CD4-positive, alpha-beta T cell treated with Interleukin-2 at 100 ng/mL for 4 hours (primary cell): ENCODE results near the gene CNTF.

Source experiments
- DNase-seq: peaks from one replicate; pipeline ENCODE4 v3.0.0-alpha.2; 2020; ENCODE audit warnings: low spot score

The CNTF gene

DNA sequence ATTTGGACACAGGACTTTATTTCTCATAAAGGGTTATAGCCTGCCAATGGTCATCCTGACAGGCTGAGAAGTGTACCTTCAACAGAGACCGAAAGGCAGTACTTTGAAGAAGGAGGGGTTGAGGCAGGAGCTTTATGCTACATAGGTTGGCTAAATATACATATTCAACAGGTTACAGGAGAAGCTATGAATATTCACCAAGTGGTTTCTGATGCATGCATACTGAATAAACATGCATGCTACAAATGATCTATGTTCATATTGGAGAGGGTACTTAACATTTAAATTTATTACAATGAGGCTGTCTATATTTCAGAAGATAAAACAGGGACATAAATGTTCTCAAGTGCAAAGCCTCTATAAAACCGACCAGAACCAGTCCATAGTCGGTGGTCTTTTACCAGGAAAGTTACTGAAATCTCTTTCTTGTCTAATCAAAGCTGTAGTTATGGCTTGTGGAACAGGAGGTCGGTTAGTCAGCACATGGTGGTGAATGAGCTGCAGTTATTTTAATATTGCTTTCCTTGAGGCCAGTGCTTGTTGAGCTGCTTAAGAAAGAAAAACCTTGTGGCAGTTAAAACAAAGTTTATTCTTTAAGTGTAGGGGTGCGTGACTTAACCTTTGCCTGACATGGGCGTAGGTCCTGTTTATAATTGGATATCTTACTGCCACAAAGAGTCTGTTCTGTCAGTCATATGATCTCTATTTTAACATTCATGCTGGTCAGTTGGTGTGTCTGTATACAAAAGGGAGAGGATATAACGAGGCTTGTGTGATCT is 19.5 kb downstream of the CNTF start:
- DNase-seq: no peak

DNA sequence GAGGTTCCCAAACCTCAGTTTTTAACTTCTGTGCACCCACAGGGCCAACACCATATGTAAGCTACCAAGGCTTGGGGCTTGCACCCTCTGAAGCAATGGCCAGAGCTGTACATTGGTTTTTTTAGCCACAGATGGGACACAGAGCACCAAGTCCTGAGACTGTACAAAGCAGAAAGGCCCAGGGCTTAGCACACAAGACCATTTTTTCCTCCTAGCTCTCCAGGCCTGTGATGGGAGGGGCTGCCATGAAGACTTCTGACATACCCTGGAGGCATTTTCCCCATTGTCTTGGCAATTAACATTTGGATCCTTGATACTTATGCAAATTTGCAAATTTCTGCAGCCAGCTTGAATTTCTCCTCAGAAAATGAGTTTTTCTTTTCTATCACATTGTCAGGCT is 23.4 kb downstream of the CNTF start:
- DNase-seq: no peak

DNA sequence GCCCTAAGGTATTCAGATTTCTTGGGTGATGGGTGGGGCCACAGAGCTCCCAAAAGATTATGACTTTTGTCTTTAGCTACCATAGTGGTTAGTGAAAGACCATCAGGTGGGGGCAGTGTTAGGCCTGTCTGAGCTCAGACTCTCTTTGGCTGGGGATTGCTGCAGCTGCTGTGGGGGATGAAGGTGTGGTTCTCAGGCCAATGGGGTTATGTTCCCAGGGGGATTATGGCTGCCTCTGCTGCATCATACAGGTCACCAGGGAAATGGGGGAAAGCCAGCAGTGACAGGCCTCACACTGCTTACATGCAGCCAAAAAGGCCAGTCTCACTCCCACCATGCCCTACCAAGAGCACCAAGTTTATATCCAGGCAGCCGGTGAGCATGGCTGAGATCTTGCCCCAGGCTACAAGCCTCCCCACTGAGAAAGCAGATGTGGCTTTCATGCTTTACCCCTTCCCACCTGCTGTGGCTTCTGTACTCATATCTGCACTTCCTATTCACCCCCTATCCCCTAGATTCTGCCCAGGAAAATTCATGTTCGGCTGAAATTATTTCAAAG is 24.8 kb downstream of the CNTF start:
- no peak for DNase-seq

DNA sequence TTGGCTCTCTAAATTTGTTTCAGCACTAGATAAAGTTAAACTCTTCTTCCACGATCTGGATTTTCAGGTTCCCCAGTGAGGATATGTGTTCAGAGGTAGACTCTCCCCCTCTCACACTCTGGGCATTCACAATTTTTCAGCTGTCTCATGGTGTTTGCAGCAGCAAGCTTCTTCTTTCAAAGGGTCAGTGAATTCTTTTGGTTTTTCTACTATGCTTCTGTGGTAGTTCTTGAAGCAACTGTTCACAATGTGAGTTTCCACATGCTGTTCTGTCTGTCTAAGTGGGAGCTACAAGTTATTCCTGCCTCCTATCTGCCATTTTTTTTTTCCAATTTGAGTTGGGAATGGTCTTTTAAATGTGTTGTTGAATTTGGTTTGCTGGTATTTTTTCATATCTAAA is 25.4 kb downstream of the CNTF start:
- DNase-seq: no peak

DNA sequence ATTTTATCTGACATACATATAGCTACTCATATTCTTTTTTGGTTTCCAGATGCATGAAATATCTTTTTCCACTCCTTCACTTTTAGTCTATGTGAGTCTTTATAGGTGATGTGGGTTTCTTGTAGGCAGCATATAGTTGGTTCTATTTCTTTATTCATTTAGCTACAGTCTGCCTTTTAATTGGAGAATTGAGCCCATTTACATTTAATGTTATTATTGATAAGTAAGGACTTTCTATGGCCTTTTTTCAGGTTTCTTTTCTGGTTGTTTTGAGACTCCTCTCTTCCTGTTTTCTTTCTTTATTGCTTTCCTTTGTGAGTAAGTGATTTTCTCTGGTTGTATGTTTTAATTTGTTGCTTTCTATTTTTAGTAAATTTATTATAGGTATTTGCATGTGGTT is 27.2 kb downstream of the CNTF start:
- DNase-seq: no peak

DNA sequence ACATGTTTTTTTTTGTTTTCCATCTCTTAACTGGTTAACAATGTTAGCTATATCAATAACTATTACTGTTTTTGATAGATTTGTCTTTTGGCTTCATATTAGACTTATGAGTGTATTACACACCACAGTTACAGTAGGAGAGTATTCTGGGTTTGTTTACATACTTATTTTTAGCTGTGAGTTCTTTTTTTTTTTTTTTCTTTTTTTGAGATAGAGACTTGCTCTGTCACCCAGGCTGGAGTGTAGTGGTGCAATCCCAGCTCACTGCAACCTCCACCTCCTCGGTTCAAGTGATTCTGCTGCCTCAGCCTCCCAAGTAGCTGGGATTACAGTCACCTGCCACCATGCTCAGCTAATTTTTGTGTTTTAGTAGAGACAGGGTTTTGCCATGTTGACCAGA is 28.0 kb downstream of the CNTF start:
- DNase-seq: no peak

DNA sequence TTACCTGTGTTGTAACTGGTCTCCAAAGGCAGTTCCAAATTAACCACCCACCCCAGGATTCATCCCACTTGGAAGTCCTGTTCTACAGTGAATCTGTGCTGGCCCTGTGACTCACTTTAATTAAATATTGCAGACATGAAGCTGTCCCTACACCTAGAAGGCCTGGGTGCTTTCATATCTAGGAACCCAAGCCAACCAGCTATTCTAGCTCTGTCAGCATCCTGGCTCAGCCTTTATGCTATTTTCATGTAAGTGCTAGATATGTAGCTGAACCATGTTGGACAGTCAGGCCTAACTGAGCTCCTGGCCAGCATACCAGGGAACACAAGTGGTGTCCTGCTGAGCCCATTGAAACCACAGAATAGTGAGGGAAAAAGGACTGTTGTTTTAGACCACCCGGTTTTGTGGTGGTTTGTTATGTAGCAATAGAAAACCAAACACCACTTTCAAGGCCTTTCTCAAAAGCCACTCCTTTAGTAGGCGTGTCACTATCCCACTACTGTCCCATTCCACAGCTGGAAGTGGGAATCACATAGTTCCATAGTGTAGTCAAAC is 30.3 kb downstream of the CNTF start:
- no peak for DNase-seq

DNA sequence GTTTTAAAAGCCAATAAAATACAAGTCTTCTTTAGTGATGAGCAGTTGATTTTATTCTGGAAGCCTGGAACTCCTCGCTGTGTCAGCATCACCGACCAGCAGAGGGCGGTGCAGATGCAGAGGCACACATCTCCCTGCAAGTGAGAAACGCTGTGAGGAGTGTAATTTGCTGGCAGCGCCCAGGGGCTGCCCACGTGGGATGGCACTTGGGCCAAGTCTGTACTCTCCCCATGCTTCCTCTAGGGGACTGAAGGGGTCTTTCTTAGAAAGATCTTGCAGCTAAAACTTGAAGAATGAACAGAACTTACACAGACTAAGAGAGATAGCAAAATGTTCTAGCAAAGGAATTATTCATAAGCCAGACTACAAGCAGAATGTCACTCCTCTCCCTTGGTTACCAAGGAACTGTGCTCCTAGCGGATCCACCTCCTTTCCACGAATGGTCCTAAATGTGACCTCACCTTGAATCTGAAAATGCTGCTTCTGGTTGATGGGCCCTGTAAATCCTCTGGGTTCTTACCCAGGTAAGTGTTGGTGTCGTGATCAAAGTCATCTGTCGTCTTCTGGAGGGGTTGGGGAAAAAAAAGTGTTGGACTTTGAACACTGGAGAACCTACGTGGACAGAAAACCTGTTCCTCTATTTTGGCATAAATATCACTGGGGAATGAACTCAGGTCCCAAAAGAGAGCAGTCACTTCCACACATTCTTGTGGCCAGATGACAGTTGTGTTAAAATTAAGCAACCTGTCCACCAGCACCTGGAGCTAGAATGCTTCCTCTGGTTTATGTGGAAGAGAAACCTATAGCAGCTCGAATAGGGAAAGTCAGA is 31.8 kb downstream of the CNTF start:
- DNase-seq: peak; percentile 72

DNA sequence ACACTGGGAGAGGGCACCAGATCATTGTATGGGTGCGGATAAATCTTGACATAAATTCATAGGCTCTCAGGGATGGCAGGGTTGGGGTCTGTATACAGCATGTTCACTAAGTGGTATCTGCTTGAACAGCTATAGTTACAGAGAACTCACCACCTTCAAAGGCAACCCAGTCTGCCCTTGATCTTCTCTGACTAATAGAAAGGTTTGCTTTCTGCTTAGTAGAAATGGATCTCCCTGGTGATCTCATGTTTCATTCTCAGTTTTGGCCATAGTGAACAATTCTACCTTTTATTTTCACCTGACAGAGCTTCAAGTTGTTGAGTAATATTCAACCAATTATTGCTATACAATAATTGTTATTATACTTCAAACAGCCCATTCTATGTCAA is 32.4 kb downstream of the CNTF start:
- DNase-seq: no peak

DNA sequence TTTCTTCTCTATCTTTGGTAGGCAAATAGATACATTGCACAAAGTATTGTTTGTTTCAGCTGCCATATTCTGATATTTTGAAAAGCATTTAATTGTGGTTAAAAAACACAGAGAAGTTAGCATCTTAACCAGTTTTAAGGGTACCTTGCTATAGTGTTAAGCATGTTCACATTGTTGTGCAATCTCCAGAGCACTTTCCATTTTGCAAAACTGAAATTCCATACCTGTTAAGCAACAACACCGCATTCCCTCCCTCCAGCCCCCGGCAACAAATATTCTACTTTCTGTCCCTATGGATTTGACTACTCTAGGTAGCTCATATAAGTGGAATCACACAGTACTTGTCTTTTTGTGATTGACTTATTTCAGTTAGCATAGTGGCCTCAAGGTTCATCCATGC is 33.9 kb downstream of the CNTF start:
- no peak for DNase-seq

DNA sequence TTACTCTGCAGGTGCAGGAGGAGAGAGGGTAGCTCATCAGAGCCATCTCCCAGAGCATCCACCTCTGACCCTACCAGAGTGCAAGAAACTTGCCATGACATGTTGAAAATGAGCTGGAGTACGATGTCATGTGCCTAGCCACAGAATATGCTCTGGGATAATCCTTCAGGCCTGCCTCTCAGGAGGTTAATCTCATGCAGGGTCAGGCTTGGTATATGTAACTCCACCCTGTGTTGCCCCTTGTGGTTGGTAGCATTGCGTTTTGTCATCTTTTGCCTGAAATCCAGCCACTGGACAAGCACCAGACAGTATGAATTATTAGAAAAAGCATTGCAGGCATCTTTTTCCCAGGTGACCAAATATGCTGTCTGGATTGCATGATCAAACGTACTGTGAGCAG is 36.2 kb downstream of the CNTF start:
- no peak for DNase-seq

DNA sequence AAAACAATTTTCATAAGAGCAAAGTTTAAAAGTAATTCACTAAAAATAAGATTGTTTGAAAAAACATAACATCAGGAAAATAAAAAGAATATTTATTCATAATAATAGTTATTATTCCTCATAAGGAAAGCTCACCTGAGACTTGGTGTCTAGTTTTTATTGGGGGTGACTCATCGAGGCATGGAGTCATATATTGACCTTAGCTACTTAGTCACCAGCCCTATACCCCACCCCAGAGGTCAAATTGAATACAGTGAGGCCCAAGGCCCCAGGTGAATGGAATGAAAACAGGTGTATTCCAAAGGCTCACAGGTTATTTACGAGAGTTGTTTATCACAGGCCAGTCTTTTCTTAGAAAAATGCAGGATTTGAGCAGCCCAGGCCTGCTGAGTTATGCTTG is 36.9 kb downstream of the CNTF start:
- DNase-seq: no peak

DNA sequence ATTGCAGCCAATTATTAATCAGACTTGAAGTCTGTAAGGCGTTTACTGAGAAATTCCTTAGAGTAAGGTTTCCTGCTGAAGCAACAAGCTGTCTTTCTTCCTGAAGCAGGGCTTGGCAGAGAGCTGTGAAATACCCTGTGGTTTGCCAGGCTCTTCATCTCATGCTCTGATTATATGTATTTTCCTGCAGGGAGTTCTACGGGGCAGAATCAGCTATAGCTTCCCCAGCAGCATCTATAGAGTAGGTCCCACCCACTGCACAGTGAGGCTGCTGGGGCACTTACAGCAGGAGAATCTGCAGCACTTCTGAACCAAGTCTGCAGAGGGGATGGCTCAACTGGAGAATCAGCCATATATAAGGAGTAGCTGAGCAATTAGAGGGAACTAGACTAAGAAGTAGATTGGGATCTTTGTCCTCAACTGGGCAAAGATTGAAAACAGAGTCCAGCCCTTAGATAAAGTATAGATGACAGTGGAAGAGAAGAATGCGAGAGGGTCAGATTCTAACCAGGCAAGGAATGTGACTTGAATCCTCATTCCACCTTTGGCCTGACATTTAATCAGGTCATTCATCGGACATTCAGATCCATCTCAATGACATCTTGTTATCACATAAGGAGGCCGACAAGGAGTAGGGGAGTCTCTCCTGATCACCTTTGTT is 37.6 kb downstream of the CNTF start:
- DNase-seq: no peak

DNA sequence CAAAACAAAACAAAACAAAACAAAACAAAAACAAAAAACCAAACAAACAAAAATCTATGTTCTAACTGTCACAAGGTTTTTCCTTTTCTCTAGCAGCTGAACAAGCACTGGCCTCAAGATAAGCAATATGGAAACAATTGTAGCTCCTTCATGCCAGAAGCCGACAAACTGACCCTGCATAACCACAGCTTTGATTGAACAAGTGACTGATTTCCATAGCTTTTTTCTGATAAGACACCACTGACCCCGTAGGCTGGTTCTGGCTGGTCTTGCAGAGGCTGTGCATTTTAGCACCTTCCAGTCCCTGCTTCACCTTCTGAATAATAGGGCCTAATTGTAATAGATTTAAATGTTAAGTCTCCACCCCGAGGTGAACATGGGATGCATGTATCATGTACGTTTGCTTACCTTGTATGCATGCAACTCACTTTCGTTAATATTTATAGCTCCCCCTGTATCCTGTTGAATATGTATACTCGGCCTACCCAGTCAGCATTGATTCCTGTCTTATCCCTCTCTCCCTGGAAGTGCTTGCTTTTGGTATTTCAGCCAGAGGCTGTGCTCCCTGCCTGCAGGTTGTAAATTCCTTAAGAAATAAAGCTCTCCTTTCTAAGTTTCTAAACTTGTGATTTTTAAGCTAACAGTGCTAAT is 49.6 kb downstream of the CNTF start:
- no peak for DNase-seq

DNA sequence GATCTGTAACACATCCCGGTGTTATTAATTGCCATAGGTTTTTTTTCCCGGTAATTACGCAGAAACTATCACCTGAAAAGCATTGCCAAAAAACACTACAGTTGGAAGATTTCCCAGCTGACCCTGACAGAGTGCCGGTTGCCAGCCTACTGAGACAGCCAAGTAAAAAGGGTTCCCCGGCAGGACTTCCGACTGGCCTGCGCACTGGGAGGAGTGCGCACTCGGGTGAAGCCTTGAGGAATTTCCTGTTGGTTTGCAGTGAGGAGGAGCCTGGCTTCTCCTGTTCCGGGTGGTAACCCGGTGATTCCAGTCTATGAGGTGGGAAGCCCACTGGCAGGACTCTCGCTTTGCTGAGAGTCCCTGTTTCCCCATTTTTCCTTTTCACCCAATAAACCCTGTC is 52.1 kb downstream of the CNTF start:
- no peak for DNase-seq
